ENCODE measurements around the gene GABARAP.

GABARAP gene

DNA sequence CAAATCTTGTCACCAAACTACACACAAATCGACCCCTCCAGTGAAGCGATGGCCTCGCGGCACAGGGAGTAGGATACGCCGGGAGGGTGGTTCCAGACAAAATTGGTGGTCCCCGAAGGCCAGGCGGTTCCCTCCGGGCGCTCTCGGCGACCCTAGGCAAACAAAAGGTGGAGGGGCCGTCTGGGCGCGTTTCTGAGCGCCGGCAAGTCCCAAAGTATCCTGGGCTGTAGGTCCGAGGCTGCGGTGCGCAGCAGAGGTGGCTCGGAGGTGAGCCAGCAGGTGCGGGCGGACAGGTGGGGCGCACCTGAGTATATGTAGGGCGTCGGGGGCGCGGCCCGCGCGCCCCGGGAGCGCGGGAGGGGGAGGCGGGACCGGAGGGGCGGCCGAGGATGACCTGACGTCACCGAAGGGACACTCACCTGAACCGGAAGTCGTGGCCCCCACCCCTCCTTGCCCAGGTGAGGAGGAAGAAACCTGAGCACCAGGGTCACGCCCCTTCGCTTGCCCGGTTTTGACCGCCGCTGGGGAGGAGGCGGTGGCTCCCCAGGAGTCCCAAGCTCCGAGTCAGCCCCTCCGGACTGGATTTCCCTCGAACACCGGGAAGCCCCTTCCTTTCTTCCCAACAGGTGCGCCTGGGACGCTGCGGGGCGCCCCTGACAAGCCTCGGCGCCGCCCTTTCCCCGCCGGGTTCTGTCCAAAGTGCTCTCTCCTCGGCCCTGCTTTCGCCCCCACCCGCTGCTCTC is 20.1 kb upstream of the GABARAP start, which contains the start of gene CLDN7:
TSS of gene CLDN7 (minus strand) at position 287 of the 743 bp plus-strand sequence. CDS start 435 bp downstream, outside the sequence.
- Histone ChIP-seq H2AFZ (ENCODE audit: low read depth, low read length, severe bottlenecking) (no peak within 1 kb of the TSS), H3K9ac (ENCODE audit: low read length) (no peak within 1 kb of the TSS), H3K9me3 (ENCODE audit: insufficient read depth, low read length) (no peaks in the 10 kb centered on the region), H3K36me3 (ENCODE audit: low read length) (0 out of 2 replicates have a peak, but pooled peaks cover 2% of the 10 kb centered on the region), H3K4me3 (ENCODE audit: insufficient read depth, low read length, poor library complexity, severe bottlenecking) (no peak within 1 kb of the TSS), H3K27ac (ENCODE audit: low read depth, low read length) (no peak within 1 kb of the TSS), H3K9me2 (replicated peaks; ENCODE audit: insufficient read depth, low read length) (no peaks in the 10 kb centered on the region), H4K20me1 (ENCODE audit: low read depth, low read length) (no peaks in the 10 kb centered on the region), H3K27me3 (ENCODE audit: low read length) (no peaks in the 10 kb centered on the region), H3K4me2 (ENCODE audit: low read depth, low read length, poor library complexity, severe bottlenecking) (no peak within 1 kb of the TSS), H3K79me2 (ENCODE audit: insufficient read depth, low read length) (no peaks in the 10 kb centered on the region), H3F3A (ENCODE audit: insufficient read depth) (no peaks in the 10 kb centered on the region)
- TF ChIP-seq CTCF (IDR thresholded peaks at IDR 0.05; ENCODE audit: insufficient read depth, low read length, poor library complexity, severe bottlenecking) (no peak), EZH2phosphoT487 (conservative IDR thresholded peaks at IDR 0.05; ENCODE audit: low read length) (no peak)

DNA sequence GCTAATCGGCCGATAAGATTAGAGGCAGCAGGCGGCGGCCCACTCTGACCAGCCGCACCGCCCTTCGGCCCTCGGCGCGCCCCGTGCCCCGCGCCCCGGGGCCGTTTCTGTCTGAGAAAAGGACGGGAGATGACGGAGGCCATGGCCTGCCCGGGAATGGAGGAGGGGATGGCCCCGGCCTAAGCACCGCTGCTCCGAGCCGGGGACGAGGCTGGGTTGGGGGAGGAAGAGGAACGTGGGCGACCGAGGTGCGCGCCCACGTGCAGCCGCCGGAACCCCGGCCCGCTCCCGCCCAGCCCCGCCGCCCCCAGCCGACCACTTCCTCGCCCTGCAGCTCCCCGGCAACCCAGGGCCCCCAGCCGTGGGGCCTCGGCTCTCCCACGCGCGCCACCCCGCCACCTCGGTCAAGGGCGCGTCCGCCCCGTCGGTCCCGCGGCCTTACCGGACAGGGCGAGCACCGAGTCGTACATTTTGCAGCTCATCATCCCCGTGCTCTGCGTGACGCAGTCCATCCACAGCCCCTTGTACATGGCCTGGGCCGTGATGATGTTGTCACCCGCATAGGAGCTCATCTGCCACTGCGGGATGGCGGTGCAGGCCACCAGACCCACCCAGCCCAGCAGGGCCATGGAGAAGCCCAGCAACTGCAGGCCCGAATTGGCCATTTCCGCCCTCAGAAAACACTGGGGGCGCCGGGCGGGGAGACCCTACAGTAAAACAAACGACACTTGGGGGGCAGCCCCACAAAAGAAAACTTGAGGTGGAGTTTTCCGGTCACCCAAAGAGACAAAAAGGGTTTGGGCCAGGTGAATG is 19.3 kb upstream of the GABARAP start:
- Histone ChIP-seq H3K4me3 (ENCODE audit: insufficient read depth, low read length, poor library complexity, severe bottlenecking) (no peak overlapping the region), H3K9me3 (ENCODE audit: insufficient read depth, low read length) (no peaks in the 10 kb centered on the region), H4K20me1 (ENCODE audit: low read depth, low read length) (no peaks in the 10 kb centered on the region), H3K4me2 (ENCODE audit: low read depth, low read length, poor library complexity, severe bottlenecking) (no peak overlapping the region), H3K27me3 (ENCODE audit: low read length) (no peaks in the 10 kb centered on the region), H3F3A (ENCODE audit: insufficient read depth) (no peaks in the 10 kb centered on the region), H3K27ac (ENCODE audit: low read depth, low read length) (no peak overlapping the region), H3K36me3 (ENCODE audit: low read length) (0 out of 2 replicates have a peak, but pooled peaks cover 2% of the 10 kb centered on the region), H3K9me2 (replicated peaks; ENCODE audit: insufficient read depth, low read length) (no peaks in the 10 kb centered on the region), H3K79me2 (ENCODE audit: insufficient read depth, low read length) (no peaks in the 10 kb centered on the region), H2AFZ (ENCODE audit: low read depth, low read length, severe bottlenecking) (no peak overlapping the region), H3K9ac (ENCODE audit: low read length) (no peak overlapping the region)
- TF ChIP-seq CTCF (IDR thresholded peaks at IDR 0.05; ENCODE audit: insufficient read depth, low read length, poor library complexity, severe bottlenecking) (no peak), EZH2phosphoT487 (conservative IDR thresholded peaks at IDR 0.05; ENCODE audit: low read length) (no peak)

DNA sequence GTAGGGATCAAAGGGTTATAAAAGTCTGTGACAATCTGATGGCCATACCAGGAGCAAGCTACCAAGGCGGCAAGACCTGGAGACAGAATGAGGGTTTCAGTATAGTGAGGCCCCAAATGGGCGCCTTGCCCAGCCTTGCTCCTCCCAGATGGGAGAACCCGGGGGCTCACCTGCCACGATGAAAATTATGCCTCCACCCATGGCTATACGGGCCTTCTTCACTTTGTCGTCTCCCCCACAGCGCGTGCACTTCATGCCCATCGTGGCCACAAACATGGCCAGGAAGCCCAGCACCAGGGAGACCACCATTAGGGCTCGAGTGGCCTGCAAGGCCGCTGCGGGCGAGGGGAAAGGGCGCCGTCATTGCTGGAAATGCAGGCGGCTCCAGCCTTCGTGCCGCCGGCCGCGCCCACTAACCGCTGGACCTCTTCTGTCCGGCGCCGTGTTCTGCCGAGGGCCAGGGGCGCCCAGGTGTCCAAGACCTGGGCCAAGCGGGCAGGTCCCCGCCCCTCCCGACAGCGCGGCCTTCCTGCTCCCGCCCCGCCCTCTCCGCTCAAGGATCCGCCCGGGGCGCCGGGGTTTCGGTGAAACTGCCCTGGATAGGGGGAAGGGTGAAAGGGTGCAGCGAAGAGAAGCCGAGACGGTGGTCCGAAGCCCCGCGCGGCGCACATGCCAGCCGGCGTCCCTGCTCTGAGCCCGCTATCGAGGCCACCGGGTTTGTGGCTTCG is 18.6 kb upstream of the GABARAP start:
- Histone ChIP-seq H4K20me1 (ENCODE audit: low read depth, low read length) (no peaks in the 10 kb centered on the region), H3K4me2 (ENCODE audit: low read depth, low read length, poor library complexity, severe bottlenecking) (no peak overlapping the region), H2AFZ (ENCODE audit: low read depth, low read length, severe bottlenecking) (no peak overlapping the region), H3K36me3 (ENCODE audit: low read length) (0 out of 2 replicates have a peak, but pooled peaks cover 2% of the 10 kb centered on the region), H3K27ac (ENCODE audit: low read depth, low read length) (no peak overlapping the region), H3K9me3 (ENCODE audit: insufficient read depth, low read length) (no peaks in the 10 kb centered on the region), H3K9ac (ENCODE audit: low read length) (no peak overlapping the region), H3K4me3 (ENCODE audit: insufficient read depth, low read length, poor library complexity, severe bottlenecking) (no peak overlapping the region), H3F3A (ENCODE audit: insufficient read depth) (no peaks in the 10 kb centered on the region), H3K9me2 (replicated peaks; ENCODE audit: insufficient read depth, low read length) (no peaks in the 10 kb centered on the region), H3K27me3 (ENCODE audit: low read length) (no peaks in the 10 kb centered on the region), H3K79me2 (ENCODE audit: insufficient read depth, low read length) (no peaks in the 10 kb centered on the region)
- TF ChIP-seq CTCF (IDR thresholded peaks at IDR 0.05; ENCODE audit: insufficient read depth, low read length, poor library complexity, severe bottlenecking) = no peak
- TF ChIP-seq EZH2phosphoT487 (conservative IDR thresholded peaks at IDR 0.05; ENCODE audit: low read length) = no peak
